Endothelial cell of umbilical vein (primary cell): ENCODE results near the gene FAM222A. TPM values are rescaled to one million over a fixed set of nuclear protein-coding genes. Genes with fewer than 3 reads are reported as not detected.

Source experiments
- BruUV-seq: library from RNA; stranded (reverse); fragments of 400-500 nt; replicated peaks from 2 replicates; lab custom pipeline; 2021; lab: Mats Ljungman, UMichigan
- CTCF ChIA-PET: fragments of 300-600, 350-600 bp; sonication (Branson Sonifier 250); formaldehyde crosslinking; loops from one replicate; lab custom pipeline; 2021; ENCODE audit warnings: antibody characterized with exemption, inconsistent platforms; lab: Charles Lee
- POLR2A ChIA-PET: fragments of 300-600, 350-600 bp; sonication (Branson Sonifier 250); formaldehyde crosslinking; loops from one replicate; lab custom pipeline; 2021; ENCODE audit warnings: antibody characterized with exemption, inconsistent platforms; lab: Charles Lee
- DNase-seq: peaks from one replicate; pipeline ENCODE4 v3.0.0-alpha.2; 2011; ENCODE audit warnings: low read depth, low spot score
- FAIRE-seq: peaks from 2 replicates; lab custom pipeline; 2011; peaks lifted over from hg19 to GRCh38; lab: Jason Lieb, UNC
- H2AFZ ChIP-seq: 2 replicates; pipeline ENCODE4 v1.6.0; 2012; ENCODE audit warnings: low read depth, low read length, control low read depth, inconsistent platforms
- H3K27ac ChIP-seq: 2 replicates; pipeline ENCODE4 v1.5.1; 2011; ENCODE audit warnings: low read depth, mild to moderate bottlenecking, control low read depth, low read length, moderate library complexity; ENCODE audit not compliant: insufficient read depth
- H3K27me3 ChIP-seq, 2 experiments: 2 replicates each; pipeline versions ENCODE4 v1.6.0 to v1.6.1; 2011; ENCODE audit warnings: low read length in 2 of 2, mixed read lengths in 1 of 2; ENCODE audit not compliant: control insufficient read depth in 2 of 2, insufficient read depth in 2 of 2
- H3K36me3 ChIP-seq, 2 experiments: 2 replicates in 1 of 2; 3 replicates in 1 of 2; pipeline ENCODE4 v1.5.1; 2011; ENCODE audit warnings: low read length in 2 of 2, mild to moderate bottlenecking in 1 of 2, moderate library complexity in 1 of 2; ENCODE audit not compliant: control insufficient read depth in 2 of 2, insufficient read depth in 2 of 2; ENCODE audit errors: extremely low read depth in 1 of 2
- H3K4me1 ChIP-seq: 3 replicates; pipeline ENCODE4 v1.5.1; 2011; ENCODE audit warnings: mild to moderate bottlenecking, low read length; ENCODE audit not compliant: control insufficient read depth, insufficient read depth; ENCODE audit errors: extremely low read depth
- H3K4me2 ChIP-seq: 2 replicates; pipeline ENCODE4 v1.6.1; 2011; ENCODE audit warnings: low read length, control low read depth, mixed read lengths; ENCODE audit not compliant: insufficient read depth
- H3K4me3 ChIP-seq, 3 experiments: fragments of 200-600 bp in 1 of 3; sonication (generic), shearing (Covaris generic) in 1 of 3; replicated peaks in 1 of 3; 2 replicates each; pipeline ENCODE4 v1.5.1; 2011 to 2016; ENCODE audit warnings: control low read depth in 3 of 3, low read length in 3 of 3, mild to moderate bottlenecking in 2 of 3, inconsistent platforms in 1 of 3, low read depth in 1 of 3, moderate library complexity in 1 of 3; ENCODE audit not compliant: insufficient read depth in 1 of 3
- H3K79me2 ChIP-seq: 2 replicates; pipeline ENCODE4 v1.6.0; 2012; ENCODE audit warnings: low read length, inconsistent platforms; ENCODE audit not compliant: control insufficient read depth, insufficient read depth
- H3K9ac ChIP-seq: replicated peaks from 2 replicates; pipeline ENCODE3; 2011; ENCODE audit warnings: low read length, control low read depth; ENCODE audit not compliant: insufficient read depth; ENCODE audit errors: extremely low read depth
- H3K9me1 ChIP-seq: replicated peaks from 3 replicates; pipeline ENCODE4 v1.6.0; 2011; ENCODE audit warnings: mild to moderate bottlenecking, low read length; ENCODE audit not compliant: control insufficient read depth, insufficient read depth; ENCODE audit errors: extremely low read depth
- H3K9me3 ChIP-seq: replicated peaks from 2 replicates; pipeline ENCODE4 v1.5.1; 2012; ENCODE audit warnings: low read length, inconsistent platforms; ENCODE audit not compliant: control insufficient read depth, insufficient read depth
- H4K20me1 ChIP-seq: replicated peaks from 2 replicates; pipeline ENCODE3; 2011; ENCODE audit warnings: mild to moderate bottlenecking, low read length; ENCODE audit not compliant: control insufficient read depth, insufficient read depth; ENCODE audit errors: extremely low read depth
- EZH2 ChIP-seq: IDR thresholded peaks from 2 replicates; pipeline ENCODE4 v1.6.1; 2012; ENCODE audit warnings: borderline replicate concordance, low read depth, mild to moderate bottlenecking, moderate library complexity, low read length, inconsistent platforms; ENCODE audit not compliant: severe bottlenecking
- GATA2 ChIP-seq: IDR thresholded peaks from 2 replicates; pipeline ENCODE4 v1.7.0; 2011; ENCODE audit warnings: low read depth, mild to moderate bottlenecking, moderate library complexity, mixed read lengths, low read length; ENCODE audit not compliant: insufficient read length, insufficient read depth
- POLR2A ChIP-seq: IDR thresholded peaks from 2 replicates; pipeline ENCODE4 v1.6.1; 2012; ENCODE audit warnings: low read depth, mild to moderate bottlenecking, control low read depth, low read length
- POLR2AphosphoS5 ChIP-seq: IDR thresholded peaks from 2 replicates; pipeline ENCODE4 v1.6.1; 2012; ENCODE audit warnings: low read depth, mild to moderate bottlenecking, control low read depth, low read length, moderate library complexity; ENCODE audit not compliant: insufficient read depth
- dilution Hi-C: fragments of 300-500 bp; cut with MboI; formaldehyde crosslinking; loops from one replicate; pipeline ENCODE4 v1.15.0; 2019; ENCODE audit warnings: low sequenced_read_pairs; ENCODE audit not compliant: extremely low pct_ligation_motif_present
- intact Hi-C: fragments of 100-400 bp; cut with micrococcal nuclease; formaldehyde crosslinking; loops from one replicate; pipeline ENCODE4 v1.10.0; 2022
- polyA plus RNA-seq, 4 experiments: library from polyadenylated mRNA; depleted of rRNA in 3 of 4; stranded (reverse) in 3 of 4; unstranded in 1 of 4; fragments of >200 nt; gene quantifications; 2 replicates each; pipeline versions ENCODE4 v1.2.1 to v1.2.3, GENCODE V29; 2011 to 2012; ENCODE audit warnings: missing spikeins in 1 of 4
- total RNA-seq: library from RNA; stranded (reverse); gene quantifications from 2 replicates; pipeline ENCODE4 v1.2.3, GENCODE V29; 2021
- TF ChIP-seq, protein P1 (sequence below): IDR thresholded peaks from 2 replicates; pipeline ENCODE4 v1.6.1; 2011; ENCODE audit not compliant: insufficient read depth, insufficient read length

Gene FAM222A
- total and polyA plus RNA-seq, 2 donors (not counting 3 experiments of a cell fraction or from before 2014, with no cell fraction given), result 0.62 to 1.7 TPM

DNA sequence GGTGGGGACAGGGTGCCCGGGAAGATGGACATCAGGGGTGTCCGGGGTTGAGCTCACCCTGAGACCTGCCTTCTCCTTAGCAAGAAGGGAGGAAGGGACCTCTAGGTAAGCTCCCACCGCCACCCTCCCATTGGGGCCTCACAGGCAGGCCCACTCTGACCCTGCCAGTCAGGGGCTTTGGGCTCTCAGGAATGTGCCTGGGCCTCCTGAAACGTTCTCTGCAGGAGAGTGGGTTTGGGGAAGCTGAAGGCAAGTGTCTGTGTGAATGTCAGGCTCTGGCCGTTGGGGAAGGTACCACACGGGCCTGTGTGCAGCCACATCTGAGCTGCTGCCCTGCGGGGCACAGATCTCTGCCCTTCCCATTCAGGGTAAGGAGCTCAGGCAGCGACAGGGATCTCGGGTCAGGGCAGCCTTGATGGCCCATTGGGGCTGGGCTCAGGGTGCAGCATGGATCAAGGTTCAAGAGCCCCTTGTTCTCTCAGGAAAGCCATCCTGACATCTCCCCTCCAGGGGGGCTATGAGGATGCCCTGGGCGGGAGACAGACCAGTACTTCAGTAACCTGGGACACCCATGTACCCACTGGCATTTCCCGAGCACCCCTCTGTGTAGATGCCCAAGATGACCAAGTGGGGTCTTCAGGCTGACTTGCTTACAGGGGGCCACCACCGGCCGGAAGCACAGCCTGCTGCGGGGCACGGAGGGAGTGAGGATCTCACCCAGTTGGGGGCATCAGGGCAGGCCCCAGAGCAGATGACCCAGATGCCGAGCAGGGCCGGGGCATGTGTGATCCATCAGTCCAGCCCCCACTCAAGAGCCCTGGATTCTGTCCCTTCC is 29.7 kb downstream of the FAM222A start:
- Histone ChIP-seq H3K79me2 (no peaks in the 10 kb centered on the region), H3K9ac (no peak overlapping the region), H2AFZ (no peak overlapping the region), H3K4me3 (no peak overlapping the region), H3K4me2 (no peak overlapping the region), H3K9me1 (no peaks in the 10 kb centered on the region), H3K27me3 (no peaks in the 10 kb centered on the region), H3K27ac (no peak overlapping the region), H3K4me1 (peaks cover 8% of the 10 kb centered on the region), H4K20me1 (no peaks in the 10 kb centered on the region), H3K36me3 (no peaks in the 10 kb centered on the region), H3K9me3 (no peaks in the 10 kb centered on the region)
- intact Hi-C loops (no loop called here), dilution Hi-C loops (no loop called here)
- BruUV-seq, result no TSS peak
- POLR2A ChIA-PET, result no interaction called here
- no peak for DNase-seq
- no peak for TF ChIP-seq GATA2
- TF ChIP-seq POLR2AphosphoS5, result no peak
- TF ChIP-seq POLR2A, result no peak
- TF ChIP-seq EZH2, result no peak
- TF ChIP-seq, protein P1, sequence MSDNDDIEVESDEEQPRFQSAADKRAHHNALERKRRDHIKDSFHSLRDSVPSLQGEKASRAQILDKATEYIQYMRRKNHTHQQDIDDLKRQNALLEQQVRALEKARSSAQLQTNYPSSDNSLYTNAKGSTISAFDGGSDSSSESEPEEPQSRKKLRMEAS, result no peak
- CTCF ChIA-PET, result interaction anchor here (0.9 to 1.4 kb wide), 3 partner anchors 9 to 24 kb away, joined by 3 read pairs; no protein-coding TSS in a partner anchor
- FAIRE-seq, result no peak

DNA sequence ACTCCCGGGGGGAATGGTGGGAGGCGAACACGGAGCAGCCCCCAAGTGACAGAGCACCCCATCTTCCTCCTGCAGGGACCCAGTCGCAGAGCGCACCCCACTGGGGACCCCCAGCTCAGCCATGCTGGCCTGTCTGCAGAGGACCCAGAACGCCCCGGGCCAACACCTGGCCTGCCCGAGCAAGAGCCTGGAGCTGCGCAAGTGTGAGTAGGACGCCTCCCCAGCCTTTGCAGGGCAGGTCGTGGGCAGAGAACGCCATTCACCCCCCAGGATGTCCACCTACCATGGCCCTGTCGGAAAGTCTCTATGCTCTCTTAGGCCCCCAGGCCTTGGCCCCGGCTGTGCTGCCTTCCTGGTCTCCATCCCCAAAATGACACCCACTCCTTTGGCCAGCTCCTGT is 30.4 kb downstream of the FAM222A start:
- POLR2A ChIA-PET, result no interaction called here
- Histone ChIP-seq H3K27me3 (no peaks in the 10 kb centered on the region), H3K9me3 (no peaks in the 10 kb centered on the region), H3K36me3 (no peaks in the 10 kb centered on the region), H3K4me3 (no peak overlapping the region), H3K9ac (no peak overlapping the region), H3K4me2 (no peak overlapping the region), H4K20me1 (no peaks in the 10 kb centered on the region), H3K4me1 (peaks cover 8% of the 10 kb centered on the region), H3K27ac (no peak overlapping the region), H3K79me2 (no peaks in the 10 kb centered on the region), H3K9me1 (no peaks in the 10 kb centered on the region), H2AFZ (no peak overlapping the region)
- dilution Hi-C loops (no loop called here), intact Hi-C loops (no loop called here)
- DNase-seq (no peak), FAIRE-seq (no peak)
- CTCF ChIA-PET, result interaction anchor here (1.4 kb wide), 1 partner anchor 9 kb away, joined by 3 read pairs; no protein-coding TSS in a partner anchor
- no TSS peak for BruUV-seq
- TF ChIP-seq, protein P1, result no peak
- TF ChIP-seq POLR2A, result no peak
